Measurements from ENCODE around the gene RAB25. TPM values are rescaled to one million over a fixed set of nuclear protein-coding genes. Genes with fewer than 3 reads are reported as not detected.

Gene RAB25
- total RNA-seq, 1 donor from 2014 or later = not detected

- peaks cover 2% of the 10 kb centered on the region for H3K9me3 Mint-ChIP-seq (ENCODE audit: unreplicated experiment)
- no peaks in the 10 kb centered on the region for H3K36me3 Mint-ChIP-seq (ENCODE audit: unreplicated experiment)
- H3K27ac Mint-ChIP-seq (ENCODE audit: unreplicated experiment) = peak overlapping the region; percentile 55
- H3K4me3 Mint-ChIP-seq (ENCODE audit: unreplicated experiment) = no peak overlapping the region
- TF ChIP-seq CTCF (IDR thresholded peaks at IDR 0.05; ENCODE audit: partially characterized antibody, unreplicated experiment) = no peak
- DNase-seq = no peak
- H3K4me1 Mint-ChIP-seq (ENCODE audit: low read depth, unreplicated experiment) = peaks cover 31% of the 10 kb centered on the region
- H3K27me3 Mint-ChIP-seq (ENCODE audit: unreplicated experiment) = peaks cover 5% of the 10 kb centered on the region
Measured at GRCh38 chr1:156119503-156120209, 58.7 kb downstream of the RAB25 start.

Other genes with a start within 250 kb of the RAB25 start
- gene GON4L, start 203.9 kb upstream of the RAB25 start, total RNA-seq (ENCODE audit: unreplicated experiment) = 82.8 TPM
- gene SYT11, start 201.6 kb upstream of the RAB25 start, total RNA-seq (ENCODE audit: unreplicated experiment) = 419 TPM
- 35.9 TPM for gene RIT1, start 149.8 kb upstream of the RAB25 start, total RNA-seq (ENCODE audit: unreplicated experiment)
- gene KHDC4, start 126.7 kb upstream of the RAB25 start, total RNA-seq (ENCODE audit: unreplicated experiment) = 51.8 TPM
- not detected for gene RXFP4, start 119.5 kb upstream of the RAB25 start, total RNA-seq (ENCODE audit: unreplicated experiment)
- 222 TPM for gene ARHGEF2, start 82.6 kb upstream of the RAB25 start, total RNA-seq (ENCODE audit: unreplicated experiment)
- gene SSR2, start 40.2 kb upstream of the RAB25 start, total RNA-seq (ENCODE audit: unreplicated experiment) = 199 TPM
- 52.4 TPM for gene UBQLN4, start 7.4 kb upstream of the RAB25 start, total RNA-seq (ENCODE audit: unreplicated experiment)
- 47.0 TPM for gene LAMTOR2, start 6.4 kb upstream of the RAB25 start, total RNA-seq (ENCODE audit: unreplicated experiment)
- gene MEX3A, start 21.3 kb downstream of the RAB25 start, total RNA-seq (ENCODE audit: unreplicated experiment) = 114 TPM
- gene LMNA, start 53.6 kb downstream of the RAB25 start, total RNA-seq (ENCODE audit: unreplicated experiment) = 47.7 TPM
- 4.0 TPM for gene SEMA4A, start 92.4 kb downstream of the RAB25 start, total RNA-seq (ENCODE audit: unreplicated experiment)
- 66.0 TPM for gene SLC25A44, start 132.9 kb downstream of the RAB25 start, total RNA-seq (ENCODE audit: unreplicated experiment)
- 31.6 TPM for gene PMF1, start 151.8 kb downstream of the RAB25 start, total RNA-seq (ENCODE audit: unreplicated experiment)
- not detected for gene BGLAP, start 181.0 kb downstream of the RAB25 start, total RNA-seq (ENCODE audit: unreplicated experiment)
- gene PAQR6, start 186.9 kb downstream of the RAB25 start, total RNA-seq (ENCODE audit: unreplicated experiment) = 10.8 TPM
- gene SMG5, start 221.7 kb downstream of the RAB25 start, total RNA-seq (ENCODE audit: unreplicated experiment) = 86.6 TPM
- 2.4 TPM for gene TMEM79, start 223.2 kb downstream of the RAB25 start, total RNA-seq (ENCODE audit: unreplicated experiment)
- 35.4 TPM for gene GLMP, start 234.5 kb downstream of the RAB25 start, total RNA-seq (ENCODE audit: unreplicated experiment)
- not detected for gene VHLL, start 238.1 kb downstream of the RAB25 start, total RNA-seq (ENCODE audit: unreplicated experiment)